Thyroid gland (tissue), 4 donors: ENCODE data around the gene ZBP1. TPM values are rescaled to one million over a fixed set of nuclear protein-coding genes. Genes with fewer than 3 reads are reported as not detected.
A peak's percentile ranks its signal among the peaks of the same experiment; 100 is the strongest.

ENCODE experiments used
- DNase-seq, 2 donors: peaks; one replicate each; pipeline ENCODE4 v3.0.0-alpha.2; 2019
- H3K27ac ChIP-seq, 3 donors: fragments of 200-600 bp; sonication (generic); 1 replicate in 2 of 3; 2 replicates in 1 of 3; pipeline ENCODE4 v1.5.1; 2016 to 2019; ENCODE audit warnings: mild to moderate bottlenecking in 1 of 3, moderate library complexity in 1 of 3
- H3K27me3 ChIP-seq: fragments of 200-600 bp; sonication (generic); one replicate; pipeline ENCODE4 v1.5.1; 2019
- H3K36me3 ChIP-seq, 2 donors: fragments of 200-600 bp; sonication (generic); one replicate each; pipeline ENCODE4 v1.5.1; 2016 to 2019
- H3K4me1 ChIP-seq, 2 donors: fragments of 200-600 bp; sonication (generic); one replicate each; pipeline ENCODE4 v1.5.1; 2017 to 2019
- H3K4me3 ChIP-seq, 3 donors: fragments of 200-600 bp; sonication (generic); replicated peaks in 1 of 3; 1 replicate in 2 of 3; 2 replicates in 1 of 3; pipeline ENCODE4 v1.5.1; 2016; ENCODE audit warnings: mild to moderate bottlenecking in 1 of 3
- H3K9me3 ChIP-seq: fragments of 200-600 bp; sonication (generic); one replicate; pipeline ENCODE4 v1.5.1; 2017
- CTCF ChIP-seq, 6 experiments: fragments of 200-600 bp in 3 of 6; fragments of 450-650 bp in 3 of 6; sonication (generic) in 3 of 6; IDR thresholded peaks; one replicate each; pipeline ENCODE4 v1.5.1; 2016 to 2019; ENCODE audit warnings: antibody characterized with exemption in 6 of 6, mild to moderate bottlenecking in 2 of 6, inconsistent platforms in 1 of 6, moderate library complexity in 1 of 6
- POLR2A ChIP-seq, 2 donors: fragments of 450-650 bp; IDR thresholded peaks; one replicate each; pipeline ENCODE4 v1.6.1; 2017; ENCODE audit warnings: antibody characterized with exemption in 2 of 2, mild to moderate bottlenecking in 2 of 2, moderate library complexity in 1 of 2
- WGBS, 2 donors: methylation state at CpG; one replicate each; pipeline ENCODE4 v1.1.5; 2017; 5-methylcytosine and 5-hydroxymethylcytosine counted together
- intact Hi-C: fragments of 100-400 bp; cut with DNase I; formaldehyde crosslinking; loops from one replicate; pipeline ENCODE4 v1.15.1; 2023
- total RNA-seq, 4 donors: library from RNA; depleted of rRNA; stranded (reverse); fragments of >200 nt; gene quantifications; one replicate each; pipeline ENCODE4 v1.2.3, GENCODE V29; 2016

The ZBP1 gene
- total RNA-seq, 4 donors from 2014 or later = 0.33 to 1.5 (median 0.34) TPM; not detected in 1

DNA sequence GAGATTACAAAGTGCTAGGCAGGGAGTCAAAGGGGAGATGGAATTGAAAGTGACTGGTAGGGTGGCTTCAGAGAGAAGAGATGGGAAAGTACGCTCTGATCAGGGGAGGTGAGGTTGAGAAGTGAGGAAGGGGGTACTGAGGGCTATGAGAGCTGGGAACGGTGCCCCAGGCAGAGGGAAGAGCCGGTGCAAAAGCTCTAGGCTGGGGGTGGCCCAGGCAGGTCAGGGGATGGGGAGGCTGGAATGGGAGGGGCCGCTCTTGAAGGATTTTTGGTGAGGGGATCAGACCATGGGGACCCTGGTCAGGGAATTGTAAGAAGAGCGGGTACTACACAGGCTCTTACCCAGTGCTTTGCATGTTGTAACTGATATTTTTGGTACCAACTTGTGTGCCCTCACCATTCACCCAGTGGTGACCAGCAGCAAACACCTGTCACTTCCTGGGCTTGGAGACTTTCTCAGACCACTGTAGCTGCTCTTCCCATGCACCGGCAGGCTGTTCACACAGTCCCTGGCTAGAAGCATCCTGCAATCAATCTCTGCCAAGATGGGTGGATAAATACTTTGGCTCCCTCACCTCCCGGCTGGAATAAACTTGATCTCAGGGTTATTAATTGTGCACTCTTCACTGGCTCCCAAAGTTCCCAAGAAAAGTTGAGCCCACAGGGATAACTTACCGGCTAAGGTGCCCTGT, 35.3 kb downstream of the ZBP1 start:
- intact Hi-C loops = no loop called here
- DNase-seq = no peak
- 75 to 81% methylated on average over 8 of the region's 8 CpGs for WGBS, 2 donors
- Histone ChIP-seq H3K4me1 (peaks cover 11 to 33% of the 10 kb centered on the region in 2 donors), H3K4me3 (no peak overlapping the region), H3K27me3 (no peaks in the 10 kb centered on the region), H3K36me3 (no peaks in the 10 kb centered on the region), H3K27ac (no peak overlapping the region), H3K9me3 (no peaks in the 10 kb centered on the region)
- TF ChIP-seq CTCF (IDR thresholded peaks at IDR 0.05) (no peak), POLR2A (IDR thresholded peaks at IDR 0.05) (no peak)

- Histone ChIP-seq H3K9me3 (no peaks in the 10 kb centered on the region), H3K27me3 (no peaks in the 10 kb centered on the region), H3K36me3 (no peaks in the 10 kb centered on the region), H3K4me3 (no peak overlapping the region), H3K27ac (peak overlapping the region in 2 of 3 donors; percentile 44 to 72), H3K4me1 (peaks cover 11 to 33% of the 10 kb centered on the region in 2 donors)
- 86 to 88% methylated on average over 16 to 18 of the region's 18 CpGs for WGBS, 2 donors
- TF ChIP-seq POLR2A (IDR thresholded peaks at IDR 0.05) (no peak), CTCF (IDR thresholded peaks at IDR 0.05) (no peak)
- intact Hi-C loops = no loop called here
- no peak for DNase-seq
These were observed 36.7 kb downstream of the ZBP1 start for GRCh38 chr20:57583289-57584257.

DNA sequence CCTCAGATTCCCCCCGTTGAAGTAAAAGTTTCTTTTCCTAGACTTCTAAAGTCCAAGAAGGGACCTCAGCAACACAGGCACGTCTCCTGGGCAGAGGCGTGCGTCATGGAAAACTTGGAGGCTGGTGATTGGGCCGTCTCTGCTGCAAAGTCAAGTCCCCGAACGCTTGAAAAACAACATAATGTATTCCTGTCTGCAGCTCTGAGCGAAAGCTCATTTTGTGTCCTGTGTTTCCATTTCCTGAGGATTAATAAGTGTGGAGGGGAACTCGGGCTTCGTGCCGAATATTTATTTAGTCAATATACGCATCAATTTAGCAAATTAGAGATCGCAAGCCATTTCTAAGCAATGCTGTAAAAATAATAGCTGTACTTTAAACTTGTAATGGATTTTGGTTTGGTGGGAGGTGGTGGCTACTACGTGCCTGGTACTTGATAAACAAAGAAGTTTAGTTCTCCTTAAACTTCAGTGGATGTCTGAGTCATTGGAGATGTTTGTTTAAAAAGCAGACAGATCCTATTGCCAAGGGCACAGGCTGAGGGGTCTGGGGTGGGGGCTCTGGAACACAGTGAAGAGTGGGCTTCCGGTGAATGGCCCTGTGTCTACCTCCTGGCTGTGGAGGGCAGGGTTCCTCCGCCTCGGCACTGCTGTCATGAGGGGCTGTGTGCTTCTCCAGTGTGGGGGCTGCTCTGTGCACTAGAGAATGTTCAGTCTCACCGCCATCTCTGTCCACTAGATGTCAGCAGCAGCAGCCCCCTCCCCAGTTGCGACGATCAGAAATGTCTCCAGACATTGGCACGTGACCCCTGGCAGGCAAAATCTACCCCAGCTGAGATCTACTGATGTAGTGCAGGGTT, 37.6 kb downstream of the ZBP1 start:
- peaks cover 11 to 33% of the 10 kb centered on the region in 2 donors for H3K4me1 ChIP-seq
- peak; percentile 71 for DNase-seq
- intact Hi-C loops = no loop called here
- TF ChIP-seq CTCF (IDR thresholded peaks at IDR 0.05) (peak in 2 of 6 experiments; percentile 26 to 34), POLR2A (IDR thresholded peaks at IDR 0.05) (peak in 1 of 2 donors; percentile 49)
- no peak overlapping the region for H3K4me3 ChIP-seq
- WGBS, 2 donors = 11 to 13% methylated on average over 19 to 21 of the region's 21 CpGs
- peak overlapping the region; percentile 36 to 72 (median 55) for H3K27ac ChIP-seq
- no peaks in the 10 kb centered on the region for H3K27me3 ChIP-seq
- H3K36me3 ChIP-seq = no peaks in the 10 kb centered on the region
- H3K9me3 ChIP-seq = no peaks in the 10 kb centered on the region

DNA sequence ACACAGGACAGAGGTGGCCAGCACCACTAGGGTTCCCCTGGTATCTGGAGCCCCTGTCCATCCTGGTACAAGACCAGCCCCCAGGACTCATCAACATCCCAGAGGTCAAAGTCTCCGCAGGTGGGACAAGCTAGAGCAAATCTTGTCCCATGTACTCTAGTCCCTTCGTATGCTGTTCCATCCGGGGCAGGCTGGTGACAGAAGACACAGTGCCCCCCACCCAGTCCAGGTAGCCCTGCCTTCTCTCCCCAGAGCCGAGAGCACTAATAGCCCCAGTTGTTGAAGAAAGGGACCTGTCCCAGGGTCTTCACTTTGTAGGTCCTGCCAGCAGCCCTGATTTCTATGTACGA, 38.2 kb downstream of the ZBP1 start:
- intact Hi-C loops = no loop called here
- Histone ChIP-seq H3K4me3 (no peak overlapping the region), H3K36me3 (no peaks in the 10 kb centered on the region), H3K27ac (peak overlapping the region; percentile 22 to 72 (median 55)), H3K4me1 (peaks cover 11 to 33% of the 10 kb centered on the region in 2 donors), H3K27me3 (no peaks in the 10 kb centered on the region), H3K9me3 (no peaks in the 10 kb centered on the region)
- no peak for TF ChIP-seq CTCF (IDR thresholded peaks at IDR 0.05)
- TF ChIP-seq POLR2A (IDR thresholded peaks at IDR 0.05) = no peak
- WGBS, 2 donors = 70 to 79% methylated on average over 5 of the region's 5 CpGs
- no peak for DNase-seq
